Muscle layer of colon (tissue), 2 donors: ENCODE results near the gene UFSP1.
"Not testable (repeated sequence)": the region's sequence is repeated elsewhere in the genome, so short reads cannot be mapped to it uniquely, and the experiment has no call there.

Source experiments
- H3K27ac ChIP-seq: one replicate; pipeline ENCODE4 v1.7.0; 2013; ENCODE audit warnings: low read depth, mild to moderate bottlenecking, low read length, moderate library complexity
- H3K27me3 ChIP-seq, 2 donors: one replicate each; pipeline ENCODE4 v1.7.0; 2013; ENCODE audit warnings: low read length in 2 of 2, mild to moderate bottlenecking in 2 of 2; ENCODE audit not compliant: insufficient read depth in 2 of 2, control insufficient read depth in 1 of 2
- H3K36me3 ChIP-seq: one replicate; pipeline ENCODE4 v1.7.0; 2013; ENCODE audit warnings: mild to moderate bottlenecking, low read length; ENCODE audit not compliant: insufficient read depth
- H3K4me1 ChIP-seq: one replicate; pipeline ENCODE4 v1.7.0; 2013; ENCODE audit warnings: mild to moderate bottlenecking, low read length; ENCODE audit not compliant: insufficient read depth
- H3K4me3 ChIP-seq, 2 donors: one replicate each; pipeline ENCODE4 v1.7.0; 2013; ENCODE audit warnings: low read length in 2 of 2, low read depth in 1 of 2, mild to moderate bottlenecking in 1 of 2, moderate library complexity in 1 of 2
- H3K9ac ChIP-seq: one replicate; pipeline ENCODE4 v1.7.0; 2013; ENCODE audit warnings: low read length
- H3K9me3 ChIP-seq: one replicate; pipeline ENCODE4 v1.7.0; 2013; ENCODE audit warnings: mild to moderate bottlenecking, low read length
- donor health status: abdominal sarcoma.
- donor health status: Adenocarcinoma of cecum.

Gene UFSP1

DNA sequence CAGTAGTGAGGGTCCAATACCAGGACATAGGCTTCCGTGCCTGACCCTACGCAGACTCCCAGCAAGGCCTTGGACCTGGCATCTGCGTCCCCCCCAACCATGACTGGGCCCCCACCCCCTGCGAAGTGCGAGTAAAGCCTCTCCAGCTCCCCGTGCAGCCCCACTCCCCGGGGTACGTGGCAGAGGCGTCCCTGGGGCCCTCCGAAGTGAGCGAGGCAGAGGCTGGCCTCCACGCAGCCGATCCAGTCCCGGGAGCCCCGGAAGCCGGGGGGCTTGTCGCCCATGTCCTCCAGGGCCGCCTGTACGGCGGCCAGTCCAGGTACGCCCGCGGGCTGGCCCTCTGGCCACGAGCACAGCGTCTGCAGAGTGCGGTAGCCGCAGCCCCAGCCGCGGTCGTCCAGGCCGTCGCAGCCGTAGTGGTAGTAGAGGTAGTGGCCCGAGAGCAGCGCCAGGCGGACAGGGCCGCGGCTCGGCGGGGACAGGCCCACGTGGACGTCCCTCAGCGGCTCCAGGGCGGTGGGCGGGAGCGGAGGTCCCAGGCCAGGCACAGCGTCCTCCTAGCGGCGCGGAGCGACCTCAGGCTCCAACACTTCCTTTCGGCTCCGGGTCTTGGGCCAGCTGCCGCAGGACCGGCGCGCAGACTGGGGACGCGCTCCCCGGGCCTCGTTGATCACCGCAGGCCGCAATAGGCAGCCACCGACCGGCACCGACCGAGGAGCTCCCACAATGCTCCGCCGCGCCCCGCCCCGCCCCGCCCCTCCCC is at the start of gene UFSP1:
Gene UFSP1, minus strand, starts transcription at position 728 of the 763 bp plus-strand sequence. Its CDS starts 444 bp downstream, at position 284.
- Histone ChIP-seq H3K4me1 (peaks cover 18% of the 10 kb centered on the region), H3K9me3 (no peaks in the 10 kb centered on the region), H3K36me3 (peaks cover 46% of the 10 kb centered on the region), H3K9ac (peak within 1 kb of the TSS; percentile 53), H3K4me3 (peak within 1 kb of the TSS; percentile 68 to 71), H3K27ac (peak within 1 kb of the TSS; percentile 62), H3K27me3 (peaks cover 0 to 6% of the 10 kb centered on the region in 2 donors)

DNA sequence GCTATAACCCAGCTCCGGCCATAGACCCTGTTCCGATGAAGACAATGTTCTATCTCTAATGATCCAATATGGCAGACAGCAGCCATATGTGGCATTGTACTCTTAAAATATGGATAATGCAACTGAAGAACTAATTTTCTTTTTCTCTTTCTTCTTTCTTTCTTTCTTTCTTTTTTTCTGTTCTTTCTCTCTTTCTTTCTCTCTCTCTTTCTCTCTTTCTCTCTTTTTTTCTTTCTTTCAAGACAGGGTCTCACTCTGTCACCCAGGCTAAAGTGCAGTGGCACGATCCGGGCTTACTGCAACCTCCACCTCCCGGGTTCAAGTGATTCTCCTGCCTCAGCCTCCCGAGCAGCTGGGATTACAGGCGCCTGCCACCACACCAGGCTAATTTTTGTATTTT is 46.7 kb upstream of the UFSP1 start:
- not testable (repeated sequence) for H3K4me3 ChIP-seq, H3K27me3 ChIP-seq, H3K27ac ChIP-seq, H3K9ac ChIP-seq, H3K9me3 ChIP-seq, H3K36me3 ChIP-seq, H3K4me1 ChIP-seq

DNA sequence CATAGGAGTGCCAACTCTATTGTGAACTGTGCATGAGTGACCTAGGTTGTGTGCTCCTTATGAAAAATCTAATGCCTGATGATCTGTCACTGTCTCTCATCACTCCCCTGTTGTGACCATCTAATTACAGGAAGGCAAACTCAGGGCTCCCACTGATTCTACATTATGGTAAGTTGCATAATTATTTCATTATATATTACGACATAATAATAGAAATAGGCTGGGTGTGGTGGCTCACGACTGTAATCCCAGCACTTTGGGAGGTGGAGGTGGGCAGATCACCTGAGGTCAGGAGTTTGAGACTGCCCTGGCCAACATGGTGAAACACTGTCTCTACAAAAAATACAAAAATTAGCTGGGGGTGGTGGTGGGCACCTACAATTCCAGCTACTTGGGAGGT is 45.9 kb upstream of the UFSP1 start:
- not testable (repeated sequence) for H3K27me3 ChIP-seq, H3K36me3 ChIP-seq, H3K9ac ChIP-seq, H3K4me3 ChIP-seq, H3K4me1 ChIP-seq, H3K27ac ChIP-seq, H3K9me3 ChIP-seq

DNA sequence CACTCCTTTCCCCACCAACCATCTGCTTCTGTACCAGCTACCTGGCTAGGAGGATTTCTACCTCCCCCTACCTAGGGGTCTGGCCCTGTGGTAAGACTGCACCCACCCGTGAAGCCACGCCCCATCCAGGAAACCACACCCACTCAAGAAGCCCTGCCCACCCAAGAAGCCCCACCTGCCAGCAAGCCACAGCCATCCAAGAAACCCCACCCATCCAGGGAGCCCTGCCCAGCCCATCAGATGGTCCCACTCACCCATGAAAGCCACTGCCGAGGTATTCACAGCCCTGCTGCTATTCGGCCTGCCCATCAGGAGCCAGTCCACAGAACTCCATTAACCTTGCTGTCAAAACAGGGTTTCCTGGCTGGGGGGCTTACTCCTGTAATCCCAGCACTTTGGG is 44.2 kb upstream of the UFSP1 start:
- Histone ChIP-seq H3K9ac (no peak overlapping the region), H3K9me3 (no peaks in the 10 kb centered on the region), H3K4me1 (no peaks in the 10 kb centered on the region), H3K27ac (no peak overlapping the region), H3K27me3 (no peaks in the 10 kb centered on the region), H3K4me3 (no peak overlapping the region), H3K36me3 (no peaks in the 10 kb centered on the region)

DNA sequence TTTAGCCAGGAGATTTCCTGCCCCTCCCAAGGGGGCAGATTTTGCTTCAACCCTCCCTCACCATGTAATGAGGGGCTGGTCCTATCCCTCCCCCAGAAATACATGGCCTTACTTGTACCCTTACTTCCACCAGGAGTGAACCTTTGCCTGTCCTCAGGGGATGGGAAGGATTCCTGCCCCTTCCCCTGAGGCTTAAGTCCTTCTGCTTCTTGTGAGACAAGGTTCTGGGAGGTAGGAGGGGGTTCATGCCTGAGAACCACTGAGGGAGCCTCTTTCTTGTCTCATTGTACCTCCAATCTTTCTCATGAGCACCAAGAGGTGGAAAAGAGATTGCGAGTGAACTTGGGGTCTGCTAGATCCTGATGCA is 40.3 kb upstream of the UFSP1 start:
- Histone ChIP-seq H3K9me3 (no peaks in the 10 kb centered on the region), H3K9ac (no peak overlapping the region), H3K4me1 (no peaks in the 10 kb centered on the region), H3K4me3 (no peak overlapping the region), H3K27ac (no peak overlapping the region), H3K36me3 (no peaks in the 10 kb centered on the region), H3K27me3 (no peaks in the 10 kb centered on the region)

DNA sequence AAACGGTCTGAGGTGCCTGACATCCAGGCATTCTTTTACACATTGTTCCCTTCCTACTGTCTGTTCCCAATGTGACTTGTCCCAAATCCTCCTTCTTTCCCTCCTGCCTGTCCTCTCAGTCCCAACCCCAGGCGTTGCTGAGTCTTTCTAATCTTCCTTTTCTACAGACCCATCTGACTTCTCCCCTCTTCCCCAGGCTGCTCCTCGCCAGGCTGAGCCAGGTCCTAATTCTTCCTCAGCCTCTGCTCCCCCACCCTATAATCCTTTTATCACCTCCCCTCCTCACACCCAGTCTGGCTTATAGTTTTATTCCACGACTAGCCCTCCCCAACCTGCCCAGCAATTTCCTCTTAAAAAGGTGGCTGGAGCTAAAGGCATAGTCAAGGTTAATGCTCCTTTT is 34.1 kb upstream of the UFSP1 start:
- H3K27ac ChIP-seq, H3K4me1 ChIP-seq, H3K36me3 ChIP-seq, H3K27me3 ChIP-seq, H3K4me3 ChIP-seq, H3K9me3 ChIP-seq, H3K9ac ChIP-seq: not testable (repeated sequence)

DNA sequence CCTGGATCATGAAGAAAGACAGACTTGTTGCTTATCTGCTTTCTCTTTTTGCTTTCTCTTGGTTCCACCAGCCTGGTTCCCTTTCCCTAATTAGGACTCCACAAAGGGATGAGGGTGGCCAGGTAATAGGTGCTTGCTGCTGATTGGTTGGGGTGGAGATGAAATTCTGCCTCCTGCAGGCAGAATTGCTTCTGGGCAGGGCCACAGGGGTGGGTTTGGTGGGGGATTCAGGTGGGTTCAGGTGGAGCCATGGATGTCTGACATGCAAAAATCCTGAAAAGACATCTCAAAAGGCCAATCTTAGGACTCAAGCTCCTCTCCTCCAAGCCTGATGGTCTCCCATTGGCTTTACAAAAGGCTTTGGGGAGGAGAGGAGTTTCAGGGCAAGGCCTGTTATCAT is 31.5 kb upstream of the UFSP1 start:
- Histone ChIP-seq H3K9ac (no peak overlapping the region), H3K27me3 (no peaks in the 10 kb centered on the region), H3K4me1 (no peaks in the 10 kb centered on the region), H3K9me3 (no peaks in the 10 kb centered on the region), H3K27ac (no peak overlapping the region), H3K36me3 (no peaks in the 10 kb centered on the region), H3K4me3 (no peak overlapping the region)

DNA sequence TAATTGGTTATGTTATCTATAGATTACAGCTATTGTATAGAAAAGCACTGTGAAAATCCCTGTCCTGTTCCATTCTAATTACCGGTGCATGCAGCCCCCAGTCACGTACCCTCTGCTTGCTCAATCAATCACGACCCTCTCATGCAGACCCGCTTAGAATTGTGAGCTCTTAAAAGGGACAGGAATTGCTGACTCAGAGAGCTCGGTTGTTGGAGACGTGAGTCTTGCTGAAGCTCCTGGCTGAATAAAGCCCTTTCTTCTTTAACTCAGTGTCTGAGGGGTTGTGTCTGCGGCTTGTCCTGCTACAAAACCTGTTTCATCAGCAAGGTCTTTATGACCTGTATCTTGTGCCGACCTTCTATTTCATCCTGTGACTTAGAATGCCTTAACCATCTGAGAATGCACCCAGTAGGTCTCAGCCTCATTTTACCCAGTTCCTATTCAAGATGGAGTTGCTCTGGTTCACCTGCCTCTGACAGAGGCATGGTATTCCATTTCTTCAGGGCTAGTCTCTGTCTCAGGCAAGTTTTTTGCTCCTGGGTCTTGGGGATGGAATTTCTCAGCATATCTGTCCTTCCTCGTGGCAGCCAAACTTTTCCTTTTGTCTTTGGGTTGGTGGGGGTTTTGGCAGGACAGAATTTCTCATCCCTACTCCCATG is 30.4 kb upstream of the UFSP1 start:
- not testable (repeated sequence) for H3K9ac ChIP-seq, H3K4me3 ChIP-seq, H3K27ac ChIP-seq, H3K27me3 ChIP-seq, H3K4me1 ChIP-seq, H3K9me3 ChIP-seq, H3K36me3 ChIP-seq

DNA sequence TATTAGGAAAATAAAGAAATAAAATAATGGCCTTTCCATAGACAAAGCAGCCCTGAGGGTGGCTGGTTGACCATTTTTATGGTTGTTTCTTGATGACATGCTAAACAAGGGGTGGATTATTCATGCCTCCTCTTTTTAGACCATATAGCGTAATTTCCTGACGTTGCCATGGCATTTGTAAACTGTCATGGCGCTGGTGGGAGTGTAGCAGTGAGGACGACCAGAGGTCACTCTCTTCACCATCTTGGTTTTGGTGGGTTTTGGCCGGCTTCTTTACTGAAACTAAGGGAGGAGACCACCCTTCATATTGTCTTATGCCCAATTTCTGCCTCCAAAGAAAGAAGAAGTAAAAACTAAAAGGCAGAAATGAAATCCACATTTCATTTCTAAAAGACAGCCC is 29.8 kb upstream of the UFSP1 start:
- H3K27ac ChIP-seq, H3K9ac ChIP-seq, H3K36me3 ChIP-seq, H3K4me3 ChIP-seq, H3K27me3 ChIP-seq, H3K9me3 ChIP-seq, H3K4me1 ChIP-seq: not testable (repeated sequence)

DNA sequence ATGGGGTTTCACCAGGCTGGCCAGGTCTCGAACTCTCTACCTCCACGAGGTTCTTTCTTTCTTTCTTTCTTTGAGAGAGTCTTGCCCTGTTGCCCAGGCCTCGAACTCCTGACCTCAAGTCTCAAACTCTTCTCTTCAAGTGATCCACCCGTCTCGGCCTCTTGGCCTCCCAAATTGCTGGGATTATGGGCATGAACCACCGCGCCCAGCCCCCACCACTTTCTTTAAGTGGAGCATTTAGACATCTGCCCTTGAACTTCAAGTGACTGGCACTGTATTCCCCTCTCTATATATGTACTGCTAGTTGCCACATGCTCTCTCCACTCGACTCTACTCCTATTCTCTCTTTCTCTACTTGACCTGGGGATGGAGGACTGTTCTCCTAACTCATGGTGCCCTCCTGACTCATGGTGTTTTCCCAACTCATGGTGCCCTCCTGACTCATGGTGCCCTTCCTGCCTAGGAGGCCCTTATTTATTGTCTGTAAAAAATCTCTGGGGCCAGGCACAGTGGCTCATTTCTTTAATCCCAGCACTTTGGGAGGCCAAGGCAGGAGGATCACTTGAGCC is 25.4 kb upstream of the UFSP1 start:
- no peaks in the 10 kb centered on the region for H3K27me3 ChIP-seq
- no peaks in the 10 kb centered on the region for H3K36me3 ChIP-seq
- H3K9me3 ChIP-seq, result no peaks in the 10 kb centered on the region
- H3K4me1 ChIP-seq, result no peaks in the 10 kb centered on the region
- H3K27ac ChIP-seq, result no peak overlapping the region
- H3K4me3 ChIP-seq, result no peak overlapping the region
- no peak overlapping the region for H3K9ac ChIP-seq

DNA sequence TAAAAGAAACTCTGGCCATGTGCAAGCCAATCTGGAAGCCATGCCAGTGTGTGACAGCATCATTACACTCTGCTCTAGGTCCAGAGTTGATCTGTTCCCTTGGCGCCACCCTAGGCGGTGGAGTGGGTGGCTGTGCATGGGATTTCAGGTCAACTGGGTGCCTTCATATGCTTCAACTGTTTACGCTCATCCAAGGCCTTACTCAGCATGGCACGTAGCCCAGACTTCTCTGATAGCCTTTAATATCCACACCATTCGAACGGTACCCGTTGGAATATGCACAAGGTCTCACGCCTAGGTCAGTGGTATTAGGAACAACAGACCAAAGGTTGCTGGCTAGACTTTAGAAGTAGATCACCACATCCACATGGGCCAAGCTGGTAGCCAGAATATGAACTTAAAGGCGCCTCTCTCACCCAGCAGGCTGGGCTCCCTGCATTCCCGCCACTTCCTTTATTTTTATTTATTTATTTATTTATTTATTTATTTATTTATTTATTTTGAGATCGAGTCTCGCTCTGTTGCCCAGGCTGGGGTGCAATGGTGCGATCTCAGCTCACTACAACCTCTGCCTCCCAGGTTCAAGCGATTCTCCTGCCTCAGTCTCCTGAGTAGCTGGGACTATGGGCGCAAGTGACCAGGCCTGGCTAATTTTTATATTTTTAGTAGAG is 24.8 kb upstream of the UFSP1 start:
- Histone ChIP-seq H3K4me1 (no peaks in the 10 kb centered on the region), H3K36me3 (no peaks in the 10 kb centered on the region), H3K4me3 (no peak overlapping the region), H3K27me3 (no peaks in the 10 kb centered on the region), H3K9ac (no peak overlapping the region), H3K9me3 (no peaks in the 10 kb centered on the region), H3K27ac (no peak overlapping the region)
